Panc1 (cell line): ENCODE results near the gene DNASE1L1. TPM values are rescaled to one million over a fixed set of nuclear protein-coding genes. Genes with fewer than 3 reads are reported as not detected.

Source experiments
- ATAC-seq: fragments of 200-7000 bp; cut with Tn5 transposase; 2 replicates; pipeline ENCODE4 v1.9.1; 2020; ENCODE audit warnings: mild to moderate bottlenecking, moderate library complexity
- BruUV-seq: library from RNA; stranded (reverse); fragments of 400-500 nt; replicated peaks from 2 replicates; lab custom pipeline; 2021; lab: Mats Ljungman, UMichigan
- CTCF ChIA-PET: fragments of 300-600 bp; sonication (Branson Sonifier 250); formaldehyde crosslinking; loops from one replicate; lab custom pipeline; 2022; ENCODE audit warnings: antibody characterized with exemption; lab: Charles Lee
- POLR2A ChIA-PET: fragments of 300-600 bp; sonication (Branson Sonifier 250); formaldehyde crosslinking; loops from one replicate; lab custom pipeline; 2022; ENCODE audit warnings: antibody characterized with exemption; lab: Charles Lee
- DNase-seq: peaks from one replicate; pipeline ENCODE4 v3.0.0-alpha.2; 2010; ENCODE audit warnings: low read depth, low spot score
- H3K27ac ChIP-seq: 2 replicates; pipeline ENCODE4 v1.5.1; 2011; ENCODE audit warnings: mild to moderate bottlenecking, low read length, inconsistent platforms
- H3K27me3 ChIP-seq: fragments of 200-500 bp; sonication (Bioruptor generic); 2 replicates; pipeline ENCODE4 v1.6.0; 2014; ENCODE audit warnings: low read length, inconsistent platforms; ENCODE audit not compliant: control insufficient read depth, insufficient read depth
- H3K36me3 ChIP-seq: fragments of 200-500 bp; sonication (Bioruptor generic); 2 replicates; pipeline ENCODE4 v1.5.1; 2014; ENCODE audit warnings: inconsistent platforms, mild to moderate bottlenecking, low read length, moderate library complexity; ENCODE audit not compliant: control insufficient read depth, insufficient read depth
- H3K4me1 ChIP-seq: 2 replicates; pipeline ENCODE4 v1.5.1; 2011; ENCODE audit warnings: inconsistent platforms, mild to moderate bottlenecking, low read length, moderate library complexity; ENCODE audit not compliant: control insufficient read depth, insufficient read depth
- H3K4me3 ChIP-seq, 2 experiments: 2 replicates each; pipeline ENCODE4 v1.5.1; 2011 to 2012; ENCODE audit warnings: low read depth in 2 of 2, low read length in 2 of 2, mild to moderate bottlenecking in 2 of 2, inconsistent platforms in 1 of 2, moderate library complexity in 1 of 2
- H3K9me3 ChIP-seq: fragments of 200-500 bp; sonication (Bioruptor generic); 2 replicates; pipeline ENCODE4 v1.5.1; 2014; ENCODE audit warnings: low read depth, mild to moderate bottlenecking, inconsistent platforms, low read length, moderate library complexity; ENCODE audit not compliant: control insufficient read depth, insufficient read depth
- CTCF ChIP-seq: fragments of 450-650 bp; IDR thresholded peaks from 2 replicates; pipeline ENCODE4 v1.5.1; 2017; ENCODE audit warnings: mild to moderate bottlenecking
- POLR2AphosphoS5 ChIP-seq: IDR thresholded peaks from 2 replicates; pipeline ENCODE4 v1.6.1; 2012; ENCODE audit warnings: mild to moderate bottlenecking, low read depth, low read length, moderate library complexity
- REST ChIP-seq, 2 experiments: IDR thresholded peaks; 2 replicates each; pipeline ENCODE4 v1.6.1; 2011 to 2012; ENCODE audit warnings: low read depth in 2 of 2, control low read depth in 1 of 2, low read length in 1 of 2, mild to moderate bottlenecking in 1 of 2, moderate library complexity in 1 of 2; ENCODE audit not compliant: insufficient read depth in 1 of 2
- SIN3A ChIP-seq: IDR thresholded peaks from 2 replicates; pipeline ENCODE4 v1.6.1; 2012; ENCODE audit warnings: low read depth, mild to moderate bottlenecking, low read length, moderate library complexity, borderline replicate concordance; ENCODE audit not compliant: insufficient read depth
- TCF7L2 ChIP-seq: IDR thresholded peaks from 2 replicates; pipeline ENCODE4 v1.6.1; 2011; ENCODE audit warnings: mild to moderate bottlenecking, low read depth, low read length, inconsistent platforms
- in situ Hi-C: cut with HindIII; loops from 2 replicates; pipeline ENCODE4 v1.10.0; 2016; ENCODE audit warnings: low sequenced_read_pairs, low pct_unique_long_range_greater_than_20kb
- intact Hi-C: fragments of 100-400 bp; cut with micrococcal nuclease; formaldehyde crosslinking; loops from one replicate; pipeline ENCODE4 v1.10.0; 2022; ENCODE audit not compliant: unreplicated experiment
- total RNA-seq: library from RNA; stranded (reverse); gene quantifications from one replicate; pipeline ENCODE4 v1.2.1, GENCODE V29; 2021; ENCODE audit not compliant: unreplicated experiment

The DNASE1L1 gene
- total RNA-seq, 1 experiment from 2014 or later, result 60.4 TPM

GRCh38 chrX:154430916-154431315, 21.9 kb upstream of the DNASE1L1 start:
- POLR2A ChIA-PET, result interaction anchor here (0.6 kb wide), 1 partner anchor 84 kb away, joined by 3 read pairs; no protein-coding TSS in a partner anchor
- no peaks in the 10 kb centered on the region for H3K27me3 ChIP-seq
- BruUV-seq, result no TSS peak
- in situ Hi-C loops (no loop called here), intact Hi-C loops (no loop called here)
- CTCF ChIA-PET, result no interaction called here
- H3K4me1 ChIP-seq, result peaks cover 26% of the 10 kb centered on the region
- H3K27ac ChIP-seq, result peak overlapping the region; percentile 18; the same call in 1 of the 2 replicates
- TF ChIP-seq POLR2AphosphoS5 (no peak), REST (IDR thresholded peaks at IDR 0.05; ENCODE audit: insufficient read depth in 1 of 2, low read depth in 2 of 2, low read length in 1 of 2) (no peak), SIN3A (no peak), CTCF (no peak), TCF7L2 (no peak)
- peaks cover 6% of the 10 kb centered on the region for H3K36me3 ChIP-seq
- DNase-seq (no peak), ATAC-seq (no peak)
- H3K9me3 ChIP-seq, result no peaks in the 10 kb centered on the region
- H3K4me3 ChIP-seq, result no peak overlapping the region

- no TSS peak for BruUV-seq
- no peaks in the 10 kb centered on the region for H3K9me3 ChIP-seq
- no peak for TF ChIP-seq CTCF
- no peak for TF ChIP-seq SIN3A
- TF ChIP-seq POLR2AphosphoS5, result no peak
- no peak for TF ChIP-seq TCF7L2
- TF ChIP-seq REST (IDR thresholded peaks at IDR 0.05; ENCODE audit: insufficient read depth in 1 of 2, low read depth in 2 of 2, low read length in 1 of 2), result no peak
- ATAC-seq (no peak), DNase-seq (no peak)
- H3K36me3 ChIP-seq, result peaks cover 6% of the 10 kb centered on the region
- no peak overlapping the region for H3K4me3 ChIP-seq
- intact Hi-C loops, result no loop called here
- H3K27me3 ChIP-seq, result no peaks in the 10 kb centered on the region
- in situ Hi-C loops, result no loop called here
- ChIA-PET CTCF (interaction anchor here (0.7 kb wide), 1 partner anchor 8 kb away, joined by 5 read pairs; no protein-coding TSS in a partner anchor), POLR2A (no interaction called here)
- H3K27ac ChIP-seq, result peak overlapping the region; percentile 18; the same call in 1 of the 2 replicates
- H3K4me1 ChIP-seq, result peaks cover 26% of the 10 kb centered on the region
Observed at GRCh38 chrX:154430479-154430878, 21.4 kb upstream of the DNASE1L1 start.
